ENCODE measurements around the gene AK4.

Gene AK4

GRCh38 chr1:65221638-65222339, 73.8 kb downstream of the AK4 start:
- H3K4me1 ChIP-seq (ENCODE audit: control insufficient read depth, insufficient read depth, low read length) = no peaks in the 10 kb centered on the region
- no peaks in the 10 kb centered on the region for H3K9me3 ChIP-seq (ENCODE audit: control insufficient read depth, low read length)
- peaks cover 41% of the 10 kb centered on the region for H3K36me3 ChIP-seq (ENCODE audit: control insufficient read depth, insufficient read depth, low read length, severe bottlenecking)
- no peak for DNase-seq (ENCODE audit: low read depth)
- no peaks in the 10 kb centered on the region for H3K27me3 ChIP-seq (replicated peaks; ENCODE audit: control insufficient read depth, insufficient read depth, low read length)
- H3K4me3 ChIP-seq (ENCODE audit: low read length) = no peak overlapping the region
- no peak overlapping the region for H3K9ac ChIP-seq (ENCODE audit: low read length)

- DNase-seq (ENCODE audit: low read depth) = no peak
- Histone ChIP-seq H3K9me3 (ENCODE audit: control insufficient read depth, low read length) (no peaks in the 10 kb centered on the region), H3K4me3 (ENCODE audit: low read length) (no peak overlapping the region), H3K4me1 (ENCODE audit: control insufficient read depth, insufficient read depth, low read length) (no peaks in the 10 kb centered on the region), H3K36me3 (ENCODE audit: control insufficient read depth, insufficient read depth, low read length, severe bottlenecking) (peaks cover 41% of the 10 kb centered on the region), H3K9ac (ENCODE audit: low read length) (no peak overlapping the region), H3K27me3 (replicated peaks; ENCODE audit: control insufficient read depth, insufficient read depth, low read length) (no peaks in the 10 kb centered on the region)
These were observed 74.4 kb downstream of the AK4 start for GRCh38 chr1:65222340-65222940.

- DNase-seq (ENCODE audit: low read depth) = no peak
- H3K9ac ChIP-seq (ENCODE audit: low read length) = no peak overlapping the region
- H3K9me3 ChIP-seq (ENCODE audit: control insufficient read depth, low read length) = no peaks in the 10 kb centered on the region
- H3K27me3 ChIP-seq (replicated peaks; ENCODE audit: control insufficient read depth, insufficient read depth, low read length) = no peaks in the 10 kb centered on the region
- H3K4me3 ChIP-seq (ENCODE audit: low read length) = no peak overlapping the region
- H3K4me1 ChIP-seq (ENCODE audit: control insufficient read depth, insufficient read depth, low read length) = no peaks in the 10 kb centered on the region
- H3K36me3 ChIP-seq (ENCODE audit: control insufficient read depth, insufficient read depth, low read length, severe bottlenecking) = peaks cover 46% of the 10 kb centered on the region
These were observed 76.7 kb downstream of the AK4 start for GRCh38 chr1:65224681-65225091.

GRCh38 chr1:65225179-65225578, 77.2 kb downstream of the AK4 start:
- Histone ChIP-seq H3K27me3 (replicated peaks; ENCODE audit: control insufficient read depth, insufficient read depth, low read length) (no peaks in the 10 kb centered on the region), H3K4me1 (ENCODE audit: control insufficient read depth, insufficient read depth, low read length) (no peaks in the 10 kb centered on the region), H3K9me3 (ENCODE audit: control insufficient read depth, low read length) (no peaks in the 10 kb centered on the region), H3K4me3 (ENCODE audit: low read length) (no peak overlapping the region), H3K36me3 (ENCODE audit: control insufficient read depth, insufficient read depth, low read length, severe bottlenecking) (peaks cover 46% of the 10 kb centered on the region), H3K9ac (ENCODE audit: low read length) (no peak overlapping the region)
- no peak for DNase-seq (ENCODE audit: low read depth)

- H3K36me3 ChIP-seq (ENCODE audit: control insufficient read depth, insufficient read depth, low read length, severe bottlenecking) = peaks cover 41% of the 10 kb centered on the region
- no peaks in the 10 kb centered on the region for H3K9me3 ChIP-seq (ENCODE audit: control insufficient read depth, low read length)
- peaks cover 14% of the 10 kb centered on the region for H3K4me1 ChIP-seq (ENCODE audit: control insufficient read depth, insufficient read depth, low read length)
- H3K27me3 ChIP-seq (replicated peaks; ENCODE audit: control insufficient read depth, insufficient read depth, low read length) = no peaks in the 10 kb centered on the region
- no peak overlapping the region for H3K9ac ChIP-seq (ENCODE audit: low read length)
- no peak overlapping the region for H3K4me3 ChIP-seq (ENCODE audit: low read length)
- DNase-seq (ENCODE audit: low read depth) = no peak
These were observed 81.2 kb downstream of the AK4 start for GRCh38 chr1:65229201-65229600.

GRCh38 chr1:65229754-65230339, 81.8 kb downstream of the AK4 start:
- no peak for DNase-seq (ENCODE audit: low read depth)
- Histone ChIP-seq H3K4me1 (ENCODE audit: control insufficient read depth, insufficient read depth, low read length) (peaks cover 14% of the 10 kb centered on the region), H3K9me3 (ENCODE audit: control insufficient read depth, low read length) (no peaks in the 10 kb centered on the region), H3K27me3 (replicated peaks; ENCODE audit: control insufficient read depth, insufficient read depth, low read length) (no peaks in the 10 kb centered on the region), H3K36me3 (ENCODE audit: control insufficient read depth, insufficient read depth, low read length, severe bottlenecking) (peaks cover 35% of the 10 kb centered on the region), H3K9ac (ENCODE audit: low read length) (no peak overlapping the region), H3K4me3 (ENCODE audit: low read length) (no peak overlapping the region)

GRCh38 chr1:65230731-65231481, 82.9 kb downstream of the AK4 start:
- H3K27me3 ChIP-seq (replicated peaks; ENCODE audit: control insufficient read depth, insufficient read depth, low read length) = no peaks in the 10 kb centered on the region
- H3K4me1 ChIP-seq (ENCODE audit: control insufficient read depth, insufficient read depth, low read length) = peaks cover 14% of the 10 kb centered on the region
- no peak for DNase-seq (ENCODE audit: low read depth)
- H3K4me3 ChIP-seq (ENCODE audit: low read length) = no peak overlapping the region
- H3K9me3 ChIP-seq (ENCODE audit: control insufficient read depth, low read length) = no peaks in the 10 kb centered on the region
- no peak overlapping the region for H3K9ac ChIP-seq (ENCODE audit: low read length)
- H3K36me3 ChIP-seq (ENCODE audit: control insufficient read depth, insufficient read depth, low read length, severe bottlenecking) = peaks cover 24% of the 10 kb centered on the region

GRCh38 chr1:65231718-65232330, 83.8 kb downstream of the AK4 start:
- Histone ChIP-seq H3K9me3 (ENCODE audit: control insufficient read depth, low read length) (peaks cover 7% of the 10 kb centered on the region), H3K27me3 (replicated peaks; ENCODE audit: control insufficient read depth, insufficient read depth, low read length) (no peaks in the 10 kb centered on the region), H3K36me3 (ENCODE audit: control insufficient read depth, insufficient read depth, low read length, severe bottlenecking) (peaks cover 23% of the 10 kb centered on the region), H3K4me3 (ENCODE audit: low read length) (no peak overlapping the region), H3K4me1 (ENCODE audit: control insufficient read depth, insufficient read depth, low read length) (peaks cover 14% of the 10 kb centered on the region), H3K9ac (ENCODE audit: low read length) (no peak overlapping the region)
- DNase-seq (ENCODE audit: low read depth) = no peak

GRCh38 chr1:65232461-65232990, 84.5 kb downstream of the AK4 start:
- peaks cover 14% of the 10 kb centered on the region for H3K4me1 ChIP-seq (ENCODE audit: control insufficient read depth, insufficient read depth, low read length)
- peaks cover 8% of the 10 kb centered on the region for H3K9me3 ChIP-seq (ENCODE audit: control insufficient read depth, low read length)
- DNase-seq (ENCODE audit: low read depth) = no peak

GRCh38 chr1:65233782-65234181, 85.8 kb downstream of the AK4 start:
- DNase-seq (ENCODE audit: low read depth) = no peak
- H3K36me3 ChIP-seq (ENCODE audit: control insufficient read depth, insufficient read depth, low read length, severe bottlenecking) = peaks cover 19% of the 10 kb centered on the region

More at GRCh38 chr1:65232461-65232990, 84.5 kb downstream of the AK4 start:
- Histone ChIP-seq H3K4me3 (ENCODE audit: low read length) (no peak overlapping the region), H3K27me3 (replicated peaks; ENCODE audit: control insufficient read depth, insufficient read depth, low read length) (no peaks in the 10 kb centered on the region), H3K36me3 (ENCODE audit: control insufficient read depth, insufficient read depth, low read length, severe bottlenecking) (peaks cover 23% of the 10 kb centered on the region), H3K9ac (ENCODE audit: low read length) (no peak overlapping the region)

More at GRCh38 chr1:65233782-65234181, 85.8 kb downstream of the AK4 start:
- Histone ChIP-seq H3K9ac (ENCODE audit: low read length) (no peak overlapping the region), H3K9me3 (ENCODE audit: control insufficient read depth, low read length) (peaks cover 8% of the 10 kb centered on the region), H3K4me3 (ENCODE audit: low read length) (no peak overlapping the region), H3K4me1 (ENCODE audit: control insufficient read depth, insufficient read depth, low read length) (peaks cover 14% of the 10 kb centered on the region), H3K27me3 (replicated peaks; ENCODE audit: control insufficient read depth, insufficient read depth, low read length) (no peaks in the 10 kb centered on the region)

Measured in adipocyte (in vitro differentiated cells).